HCT116 (cell line): ENCODE measurements around the gene EXD3. TPM values are rescaled to one million over a fixed set of nuclear protein-coding genes. Genes with fewer than 3 reads are reported as not detected.

ENCODE experiments used
- ATAC-seq: fragments of 200-7000 bp; cut with Tn5 transposase; 2 replicates; pipeline ENCODE4 v1.9.1; 2020; ENCODE audit warnings: mild to moderate bottlenecking, moderate library complexity
- BruUV-seq: library from RNA; stranded (reverse); fragments of 400-500 nt; replicated peaks from 2 replicates; lab custom pipeline; 2021; lab: Mats Ljungman, UMichigan
- CTCF ChIA-PET: fragments of 300-600 bp; sonication (Branson Sonifier 250); formaldehyde crosslinking; loops from one replicate; lab custom pipeline; 2021; ENCODE audit warnings: antibody characterized with exemption; lab: Charles Lee
- POLR2A ChIA-PET: fragments of 300-600, 350-600 bp; sonication (Branson Sonifier 250); formaldehyde crosslinking; loops from one replicate; lab custom pipeline; 2021; ENCODE audit warnings: antibody characterized with exemption; lab: Charles Lee
- RAD21 ChIA-PET, 2 experiments: fragments of 300-600 bp; sonication (Branson Sonifier 250); formaldehyde crosslinking; loops; one replicate each; lab custom pipeline; 2023; ENCODE audit warnings: low total read pairs in 2 of 2; ENCODE audit not compliant: uncharacterized antibody in 2 of 2, unreplicated experiment in 2 of 2, low non-redundant PET in 1 of 2; lab: Charles Lee
- DNase-seq: peaks from one replicate; pipeline ENCODE4 v3.0.0-alpha.2; 2010; ENCODE audit warnings: low read depth, low spot score
- H2AFZ ChIP-seq: fragments of 200-600 bp; shearing (Covaris generic), sonication (generic); 2 replicates; pipeline ENCODE4 v1.6.1; 2017; ENCODE audit warnings: low read depth, mixed run types, mixed read lengths, antibody characterized with exemption, low read length; ENCODE audit not compliant: poor library complexity, severe bottlenecking
- H3K27ac ChIP-seq: 2 replicates; pipeline ENCODE4 v1.5.1; 2012; ENCODE audit warnings: low read depth, low read length
- H3K27me3 ChIP-seq: fragments of 200-600 bp; sonication (generic); 2 replicates; pipeline ENCODE4 v1.6.1; 2016; ENCODE audit warnings: mixed run types, low read length, mixed read lengths; ENCODE audit not compliant: insufficient read depth
- H3K36me3 ChIP-seq, 2 experiments: fragments of 200-500 bp in 1 of 2; fragments of 200-600 bp in 1 of 2; sonication (Bioruptor generic) in 1 of 2; sonication (generic) in 1 of 2; 2 replicates each; pipeline versions ENCODE4 v1.5.1 to v1.6.1; 2014 to 2016; ENCODE audit warnings: low read length in 2 of 2, inconsistent platforms in 1 of 2, mixed read lengths in 1 of 2, mixed run types in 1 of 2; ENCODE audit not compliant: insufficient read depth in 2 of 2, control insufficient read depth in 1 of 2
- H3K4me1 ChIP-seq, 2 experiments: fragments of 200-600 bp in 1 of 2; sonication (generic) in 1 of 2; 2 replicates each; pipeline versions ENCODE4 v1.5.1 to v1.6.1; 2012 to 2017; ENCODE audit warnings: low read length in 2 of 2, inconsistent platforms in 1 of 2, mild to moderate bottlenecking in 1 of 2, mixed read lengths in 1 of 2, mixed run types in 1 of 2, moderate library complexity in 1 of 2; ENCODE audit not compliant: insufficient read depth in 2 of 2, control insufficient read depth in 1 of 2
- H3K4me2 ChIP-seq: fragments of 200-600 bp; sonication (generic); 2 replicates; pipeline ENCODE4 v1.6.1; 2017; ENCODE audit warnings: mixed run types, low read length, mixed read lengths
- H3K4me3 ChIP-seq, 2 experiments: fragments of 200-600 bp in 1 of 2; sonication (generic) in 1 of 2; replicated peaks in 1 of 2; 2 replicates each; pipeline ENCODE4 v1.5.1; 2011 to 2016; ENCODE audit warnings: low read length in 2 of 2, control low read depth in 1 of 2, low read depth in 1 of 2, mild to moderate bottlenecking in 1 of 2, mixed read lengths in 1 of 2, mixed run types in 1 of 2
- H3K79me2 ChIP-seq: fragments of 200-600 bp; sonication (generic); 2 replicates; pipeline ENCODE4 v1.6.1; 2017; ENCODE audit warnings: mild to moderate bottlenecking, mixed run types, low read length, moderate library complexity, mixed read lengths; ENCODE audit not compliant: insufficient read depth
- H3K9ac ChIP-seq: fragments of 200-600 bp; sonication (generic); 2 replicates; pipeline ENCODE4 v1.6.1; 2016; ENCODE audit warnings: low read length, mixed read lengths
- H3K9me2 ChIP-seq: fragments of 200-600 bp; sonication (generic), shearing (Covaris generic); 2 replicates; pipeline ENCODE4 v1.6.1; 2017; ENCODE audit warnings: mixed run types, mild to moderate bottlenecking, moderate library complexity; ENCODE audit not compliant: insufficient read depth
- H3K9me3 ChIP-seq, 2 experiments: fragments of 200-500 bp in 1 of 2; fragments of 200-600 bp in 1 of 2; sonication (Bioruptor generic) in 1 of 2; sonication (generic) in 1 of 2; 2 replicates each; pipeline ENCODE4 v1.6.1; 2014 to 2017; ENCODE audit warnings: low read length in 2 of 2, mixed read lengths in 2 of 2, inconsistent platforms in 1 of 2, low read depth in 1 of 2, mild to moderate bottlenecking in 1 of 2, mixed run types in 1 of 2, moderate library complexity in 1 of 2; ENCODE audit not compliant: control insufficient read depth in 1 of 2, insufficient read depth in 1 of 2
- H4K20me1 ChIP-seq: fragments of 200-600 bp; sonication (generic), shearing (Covaris generic); 2 replicates; pipeline ENCODE4 v1.6.1; 2017; ENCODE audit warnings: mixed run types, mild to moderate bottlenecking, moderate library complexity; ENCODE audit not compliant: insufficient read depth
- EZH2phosphoT487 ChIP-seq: fragments of 200-600 bp; IDR thresholded peaks from 2 replicates; pipeline ENCODE4 v1.6.1; 2018; ENCODE audit warnings: antibody characterized with exemption, borderline replicate concordance
- JUND ChIP-seq: IDR thresholded peaks from 2 replicates; pipeline ENCODE4 v1.6.1; 2012
- POLR2AphosphoS5 ChIP-seq: IDR thresholded peaks from 2 replicates; pipeline ENCODE4 v1.6.1; 2011; ENCODE audit warnings: mild to moderate bottlenecking, low read depth, low read length, moderate library complexity
- RAD21 ChIP-seq: IDR thresholded peaks from 2 replicates; pipeline ENCODE4 v1.6.1; 2012; ENCODE audit warnings: low read depth, mild to moderate bottlenecking
- YY1 ChIP-seq: IDR thresholded peaks from 2 replicates; pipeline ENCODE4 v1.6.1; 2011; ENCODE audit warnings: low read length, low read depth, moderate library complexity, mild to moderate bottlenecking; ENCODE audit not compliant: insufficient replicate concordance; ENCODE audit errors: extremely low read depth
- ZBTB33 ChIP-seq: IDR thresholded peaks from 2 replicates; pipeline ENCODE4 v1.6.1; 2011; ENCODE audit warnings: mild to moderate bottlenecking, low read length, moderate library complexity; ENCODE audit not compliant: insufficient replicate concordance; ENCODE audit errors: extremely low read depth
- ZFX ChIP-seq: fragments of 450-650 bp; IDR thresholded peaks from 2 replicates; pipeline ENCODE4 v1.6.1; 2017
- intact Hi-C: fragments of 100-400 bp; cut with micrococcal nuclease; formaldehyde crosslinking; loops from 2 replicates; pipeline ENCODE4 v1.10.0; 2022
- total RNA-seq: library from RNA; stranded (reverse); gene quantifications from one replicate; pipeline ENCODE4 v1.2.1, GENCODE V29; 2021; ENCODE audit not compliant: unreplicated experiment

EXD3 gene
- total RNA-seq, 1 experiment from 2014 or later: 25.4 TPM

- no peak overlapping the region; a peak in 1 of 4 replicates for H3K4me3 ChIP-seq
- H3K79me2 ChIP-seq: peaks cover 47% of the 10 kb centered on the region
- H3K36me3 ChIP-seq: peaks cover 14 to 45% of the 10 kb centered on the region in 2 experiments; a peak in 3 of 4 replicates
- H3K4me1 ChIP-seq: peaks cover 20 to 51% of the 10 kb centered on the region in 2 experiments
- no peak overlapping the region for H2AFZ ChIP-seq
- no peaks in the 10 kb centered on the region for H3K27me3 ChIP-seq
- ChIA-PET CTCF (no interaction called here), POLR2A (no interaction called here), RAD21 (no interaction called here)
- H3K9me3 ChIP-seq: no peaks in the 10 kb centered on the region
- TF ChIP-seq ZBTB33 (no peak), ZFX (0 out of 2 replicates have a peak, but pooled peaks have one; percentile 12)
- ATAC-seq (peak; percentile 2; the same call in 1 of the 2 replicates), DNase-seq (no peak)
- peak overlapping the region; percentile 40 for H3K4me2 ChIP-seq
- peak overlapping the region; percentile 70 for H3K27ac ChIP-seq
- intact Hi-C loops: no loop called here
- no TSS peak for BruUV-seq
- H3K9me2 ChIP-seq: no peaks in the 10 kb centered on the region
- H3K9ac ChIP-seq: peak overlapping the region; percentile 26; the same call in 1 of the 2 replicates
- peaks cover 4% of the 10 kb centered on the region; the same call in 1 of the 2 replicates for H4K20me1 ChIP-seq
These were observed 31.8 kb upstream of the EXD3 start for GRCh38 chr9:137454597-137455358.

GRCh38 chr9:137454145-137454596, 31.2 kb upstream of the EXD3 start:
- Histone ChIP-seq H3K36me3 (peaks cover 17 to 51% of the 10 kb centered on the region in 2 experiments; a peak in 3 of 4 replicates), H4K20me1 (peaks cover 4% of the 10 kb centered on the region; the same call in 1 of the 2 replicates), H3K4me3 (no peak overlapping the region; a peak in 1 of 4 replicates), H3K4me1 (peaks cover 16 to 46% of the 10 kb centered on the region in 2 experiments), H3K79me2 (peaks cover 47% of the 10 kb centered on the region), H3K4me2 (peak overlapping the region; percentile 40), H3K27ac (peak overlapping the region; percentile 70), H3K27me3 (no peaks in the 10 kb centered on the region), H2AFZ (no peak overlapping the region), H3K9me3 (no peaks in the 10 kb centered on the region), H3K9me2 (no peaks in the 10 kb centered on the region), H3K9ac (peak overlapping the region; percentile 26; the same call in 1 of the 2 replicates)
- POLR2A ChIA-PET: no interaction called here
- RAD21 ChIA-PET: no interaction called here
- ATAC-seq (peak; percentile 47), DNase-seq (no peak)
- CTCF ChIA-PET: no interaction called here
- intact Hi-C loops: no loop called here
- BruUV-seq: no TSS peak
- no peak for TF ChIP-seq YY1
- TF ChIP-seq POLR2AphosphoS5: peak; percentile 30; the same call in 1 of the 2 replicates
- TF ChIP-seq RAD21: no peak
- no peak for TF ChIP-seq JUND
- TF ChIP-seq EZH2phosphoT487: no peak
